Measurements from ENCODE around the gene AGBL4. TPM values are rescaled to one million over a fixed set of nuclear protein-coding genes. Genes with fewer than 3 reads are reported as not detected.

Gene AGBL4
- total RNA-seq, 4 donors from 2014 or later: 0.44 to 1.5 (median 1.2) TPM; not detected in 1

- Histone ChIP-seq H3K27me3 (no peaks in the 10 kb centered on the region), H3K4me3 (no peak overlapping the region), H3K9me3 (no peaks in the 10 kb centered on the region), H3K36me3 (peaks cover 0 to 22% (median 0%) of the 10 kb centered on the region in 3 donors), H3K27ac (no peak overlapping the region), H3K4me1 (no peaks in the 10 kb centered on the region)
- no peak for DNase-seq (ENCODE audit: low spot score in 2 of 2)
- WGBS, 2 donors: 77 to 88% methylated on average over 5 of the region's 5 CpGs
- TF ChIP-seq POLR2A (IDR thresholded peaks at IDR 0.05) (no peak), EP300 (IDR thresholded peaks at IDR 0.05) (no peak)
- TF ChIP-seq, protein P1, sequence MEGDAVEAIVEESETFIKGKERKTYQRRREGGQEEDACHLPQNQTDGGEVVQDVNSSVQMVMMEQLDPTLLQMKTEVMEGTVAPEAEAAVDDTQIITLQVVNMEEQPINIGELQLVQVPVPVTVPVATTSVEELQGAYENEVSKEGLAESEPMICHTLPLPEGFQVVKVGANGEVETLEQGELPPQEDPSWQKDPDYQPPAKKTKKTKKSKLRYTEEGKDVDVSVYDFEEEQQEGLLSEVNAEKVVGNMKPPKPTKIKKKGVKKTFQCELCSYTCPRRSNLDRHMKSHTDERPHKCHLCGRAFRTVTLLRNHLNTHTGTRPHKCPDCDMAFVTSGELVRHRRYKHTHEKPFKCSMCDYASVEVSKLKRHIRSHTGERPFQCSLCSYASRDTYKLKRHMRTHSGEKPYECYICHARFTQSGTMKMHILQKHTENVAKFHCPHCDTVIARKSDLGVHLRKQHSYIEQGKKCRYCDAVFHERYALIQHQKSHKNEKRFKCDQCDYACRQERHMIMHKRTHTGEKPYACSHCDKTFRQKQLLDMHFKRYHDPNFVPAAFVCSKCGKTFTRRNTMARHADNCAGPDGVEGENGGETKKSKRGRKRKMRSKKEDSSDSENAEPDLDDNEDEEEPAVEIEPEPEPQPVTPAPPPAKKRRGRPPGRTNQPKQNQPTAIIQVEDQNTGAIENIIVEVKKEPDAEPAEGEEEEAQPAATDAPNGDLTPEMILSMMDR (IDR thresholded peaks at IDR 0.05): no peak
Observed at GRCh38 chr1:48725341-48726046, 1298.3 kb downstream of the AGBL4 start.

GRCh38 chr1:48720929-48721328 lies 1302.8 kb downstream of the AGBL4 start:
- Histone ChIP-seq H3K27ac (no peak overlapping the region), H3K4me3 (no peak overlapping the region), H3K36me3 (no peaks in the 10 kb centered on the region), H3K27me3 (no peaks in the 10 kb centered on the region), H3K4me1 (no peaks in the 10 kb centered on the region), H3K9me3 (no peaks in the 10 kb centered on the region)
- DNase-seq (ENCODE audit: low spot score in 2 of 2): no peak
- TF ChIP-seq, protein P1 (IDR thresholded peaks at IDR 0.05): no peak
- no peak for TF ChIP-seq POLR2A (IDR thresholded peaks at IDR 0.05)
- no peak for TF ChIP-seq EP300 (IDR thresholded peaks at IDR 0.05)

DNA sequence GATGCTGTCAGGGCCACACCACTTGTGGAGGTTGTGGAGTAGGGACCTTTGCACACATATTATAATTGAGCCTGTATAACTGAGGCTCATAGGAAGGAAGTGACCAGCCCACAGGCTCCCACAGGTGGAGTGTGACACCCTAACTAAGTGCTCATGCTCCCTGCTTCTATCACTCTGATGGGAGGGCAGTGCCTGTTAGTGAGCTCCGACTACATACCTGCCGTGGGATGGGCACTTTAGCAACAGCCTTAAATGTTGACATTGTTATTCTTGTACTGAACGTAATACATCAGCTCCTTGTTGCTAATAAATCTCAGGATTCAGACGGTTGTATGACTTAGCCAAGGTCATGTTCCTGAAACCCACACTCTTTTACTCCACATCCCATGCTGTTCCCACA lies 1305.0 kb downstream of the AGBL4 start:
- TF ChIP-seq, protein P1 (IDR thresholded peaks at IDR 0.05): no peak
- TF ChIP-seq EP300 (IDR thresholded peaks at IDR 0.05): no peak
- no peak for TF ChIP-seq POLR2A (IDR thresholded peaks at IDR 0.05)
- H3K4me3 ChIP-seq: no peak overlapping the region
- no peak overlapping the region for H3K27ac ChIP-seq
- no peak for DNase-seq (ENCODE audit: low spot score in 2 of 2)
- no peaks in the 10 kb centered on the region for H3K27me3 ChIP-seq
- H3K9me3 ChIP-seq: no peaks in the 10 kb centered on the region
- WGBS, 2 donors: 68 to 76% methylated on average over 4 of the region's 4 CpGs
- no peaks in the 10 kb centered on the region for H3K4me1 ChIP-seq
- H3K36me3 ChIP-seq: no peaks in the 10 kb centered on the region

- TF ChIP-seq POLR2A (IDR thresholded peaks at IDR 0.05) (no peak), EP300 (IDR thresholded peaks at IDR 0.05) (no peak)
- TF ChIP-seq, protein P1 (IDR thresholded peaks at IDR 0.05): no peak
- Histone ChIP-seq H3K4me1 (no peaks in the 10 kb centered on the region), H3K9me3 (no peaks in the 10 kb centered on the region), H3K27me3 (no peaks in the 10 kb centered on the region), H3K36me3 (no peaks in the 10 kb centered on the region), H3K27ac (no peak overlapping the region), H3K4me3 (no peak overlapping the region)
- DNase-seq (ENCODE audit: low spot score in 2 of 2): no peak
Observed at GRCh38 chr1:48718116-48718630, 1305.6 kb downstream of the AGBL4 start.

GRCh38 chr1:48717082-48717481 lies 1306.7 kb downstream of the AGBL4 start:
- Histone ChIP-seq H3K9me3 (no peaks in the 10 kb centered on the region), H3K27me3 (no peaks in the 10 kb centered on the region), H3K36me3 (no peaks in the 10 kb centered on the region), H3K4me3 (no peak overlapping the region), H3K4me1 (no peaks in the 10 kb centered on the region), H3K27ac (no peak overlapping the region)
- WGBS, 2 donors: 95 to 97% methylated on average over 1 of the region's 1 CpG
- no peak for DNase-seq (ENCODE audit: low spot score in 2 of 2)
- TF ChIP-seq POLR2A (IDR thresholded peaks at IDR 0.05) (no peak), EP300 (IDR thresholded peaks at IDR 0.05) (no peak)
- TF ChIP-seq, protein P1 (IDR thresholded peaks at IDR 0.05): no peak
